Colon (tissue), 2 donors: ENCODE results near the gene CACNA1H.

ENCODE experiments used
- FAIRE-seq: peaks from 2 replicates; lab custom pipeline; 2012; peaks lifted over from hg19 to GRCh38; lab: Jason Lieb, UNC
- donor health status: control.
- donor health status: control.

CACNA1H gene

GRCh38 chr16:1152651-1153259, at the start of gene CACNA1H:
Gene CACNA1H (plus strand): TSS chr16:1153106. CDS start chr16:1153738, 632 bp downstream.
- no peak for FAIRE-seq

DNA sequence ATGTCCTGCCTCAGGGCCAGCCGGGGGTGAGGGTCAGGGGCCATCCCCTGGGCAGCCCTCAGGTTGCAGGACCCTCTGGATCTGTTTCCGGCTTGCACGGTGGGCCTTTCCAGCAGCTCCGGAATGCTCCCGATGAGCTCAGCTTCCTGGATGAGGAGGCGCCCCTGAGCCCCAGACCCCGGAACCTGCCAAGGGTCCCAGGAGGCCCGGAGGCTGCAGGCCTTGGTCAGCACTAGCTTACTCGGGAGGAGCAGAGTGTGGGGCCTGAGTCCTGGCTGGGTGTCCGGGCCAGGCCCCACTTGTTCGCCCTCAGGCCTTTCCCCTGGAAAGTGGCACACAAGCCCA, 49.3 kb upstream of the CACNA1H start:
- no peak for FAIRE-seq

GRCh38 chr16:1105888-1106620, 46.9 kb upstream of the CACNA1H start:
- no peak for FAIRE-seq

DNA sequence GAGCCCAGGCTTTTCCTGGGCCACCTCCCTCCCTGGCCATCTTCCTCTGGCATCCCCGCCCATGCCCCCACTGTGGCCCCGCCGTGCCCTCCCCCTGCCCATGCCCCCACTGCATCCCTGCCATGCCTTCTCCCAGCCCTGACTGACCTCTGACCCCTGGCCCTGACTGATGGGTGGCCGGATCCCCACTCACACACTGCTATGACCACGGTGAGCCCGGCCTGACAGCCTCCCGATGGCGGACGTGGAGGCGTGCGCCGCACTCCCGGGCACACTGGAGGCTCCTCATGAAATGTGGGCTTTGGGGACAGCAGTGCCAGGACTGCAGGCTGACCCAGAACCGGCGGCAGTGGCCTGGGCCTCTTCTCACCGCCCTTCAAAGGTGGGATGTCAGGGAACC, 46.2 kb upstream of the CACNA1H start:
- FAIRE-seq: no peak

- no peak for FAIRE-seq
Measured at GRCh38 chr16:1107141-1107540, 45.8 kb upstream of the CACNA1H start.

DNA sequence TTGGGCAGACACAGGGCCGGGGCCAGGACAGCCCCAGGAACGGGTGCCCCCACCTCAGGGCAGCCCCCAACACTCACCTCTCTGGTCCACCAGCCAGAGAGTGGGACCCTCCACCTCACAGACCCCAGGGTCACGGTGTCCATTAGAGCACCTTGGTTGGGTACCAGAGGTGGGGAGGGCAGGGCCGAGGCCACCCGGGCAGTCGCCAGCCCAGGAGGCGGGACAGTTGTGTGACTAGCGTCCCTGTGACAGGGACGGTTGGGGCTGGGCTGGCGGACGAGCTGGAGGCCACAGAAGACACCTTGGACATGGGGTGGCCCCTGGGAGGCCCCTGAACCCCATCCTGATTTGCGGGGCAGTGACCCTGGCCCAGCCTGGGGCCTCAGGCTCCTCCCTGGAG, 45.2 kb upstream of the CACNA1H start:
- FAIRE-seq: no peak

GRCh38 chr16:1108299-1109252, 44.3 kb upstream of the CACNA1H start:
- no peak for FAIRE-seq

DNA sequence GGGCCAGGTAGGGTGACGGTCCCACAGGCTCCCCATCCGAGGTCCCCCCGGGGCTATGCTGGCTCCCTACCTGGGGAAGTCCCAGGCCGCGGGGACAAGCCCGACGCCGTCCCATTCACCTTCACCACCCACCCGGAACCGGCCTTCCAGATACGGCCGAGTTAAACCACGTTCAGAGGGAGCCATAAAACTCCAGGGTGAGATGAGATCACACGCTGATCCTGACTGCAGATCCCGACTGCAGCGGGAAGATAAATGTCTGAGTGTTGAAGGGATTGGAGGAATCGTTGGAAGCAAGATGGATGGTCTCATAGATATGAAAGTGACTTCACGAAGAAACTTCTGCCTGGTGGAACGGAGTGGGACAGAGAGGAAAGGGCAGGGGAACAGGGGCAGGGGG, 43.3 kb upstream of the CACNA1H start:
- no peak for FAIRE-seq

GRCh38 chr16:1112506-1113184, 40.3 kb upstream of the CACNA1H start:
- no peak for FAIRE-seq

DNA sequence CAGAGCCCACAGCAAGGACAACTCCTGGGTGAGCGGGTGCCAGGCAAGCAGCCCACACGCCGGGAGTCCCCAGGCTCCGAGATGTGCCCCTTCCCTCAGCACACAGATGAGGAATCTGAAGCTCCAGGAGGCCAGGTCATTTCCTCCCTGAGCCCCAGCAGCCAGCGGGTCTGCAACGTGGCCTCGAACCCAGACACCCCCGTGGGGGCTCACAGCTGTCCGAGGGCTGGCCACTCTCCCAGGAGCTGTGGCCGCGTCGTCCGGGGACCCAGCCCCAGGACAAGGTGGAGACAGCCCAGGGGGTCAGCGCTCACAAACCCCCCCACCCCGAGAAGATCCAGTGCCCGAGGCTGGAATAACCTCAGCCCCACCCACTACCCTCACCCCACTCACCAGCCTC, 39.4 kb upstream of the CACNA1H start:
- FAIRE-seq: no peak

DNA sequence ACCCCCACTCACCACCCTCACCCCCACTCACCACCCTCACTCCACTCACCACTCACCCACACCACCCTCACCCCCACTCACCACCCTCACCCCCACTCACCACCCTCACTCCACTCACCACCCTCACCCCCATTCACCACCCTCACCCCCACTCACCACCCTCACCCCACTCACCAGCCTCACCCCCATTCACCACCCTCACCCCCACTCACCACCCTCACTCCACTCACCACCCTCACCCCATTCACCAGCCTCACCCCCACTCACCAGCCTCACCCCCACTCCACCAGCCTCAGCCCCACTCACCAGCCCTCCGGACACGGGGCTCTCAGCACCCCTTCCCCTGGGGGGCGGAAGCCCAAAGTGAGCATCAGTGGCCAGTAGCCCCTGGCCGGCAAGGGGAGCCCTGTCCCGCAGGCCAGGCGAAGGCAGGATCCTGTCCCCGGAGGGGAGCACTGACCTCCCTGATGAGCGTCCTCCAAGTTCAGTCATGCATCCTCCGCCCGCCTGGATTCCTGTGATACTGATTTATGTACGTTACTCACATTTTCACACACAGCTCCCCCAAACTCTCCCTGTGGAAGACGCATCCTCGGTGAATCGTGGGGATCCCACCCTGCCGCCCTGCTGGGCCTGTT, 38.9 kb upstream of the CACNA1H start:
- FAIRE-seq: no peak

GRCh38 chr16:1116693-1117077, 36.2 kb upstream of the CACNA1H start:
- no peak for FAIRE-seq

- no peak for FAIRE-seq
Measured at GRCh38 chr16:1117176-1117900, 35.6 kb upstream of the CACNA1H start.

DNA sequence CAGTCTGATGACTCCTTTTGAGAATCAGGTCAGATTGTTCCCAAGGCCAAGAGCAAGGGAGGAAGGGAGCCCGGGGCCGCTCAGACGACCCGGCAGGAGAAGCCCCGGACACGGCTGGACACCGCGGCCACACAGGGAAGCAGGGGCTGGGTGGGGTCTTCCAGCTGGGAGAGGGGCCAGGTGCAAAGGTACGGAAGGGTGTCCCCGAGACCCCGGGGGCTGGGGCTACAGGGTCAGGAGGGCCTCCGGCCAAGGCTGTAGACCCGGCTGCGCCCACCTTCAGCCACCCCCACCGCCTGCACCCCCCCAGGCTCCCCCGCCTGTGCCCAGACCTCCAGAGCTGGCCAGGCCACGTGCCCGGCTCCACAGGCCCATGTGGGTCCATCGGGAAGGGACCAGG, 35.0 kb upstream of the CACNA1H start:
- no peak for FAIRE-seq

- FAIRE-seq: no peak
Measured at GRCh38 chr16:1119129-1119528, 33.8 kb upstream of the CACNA1H start.

GRCh38 chr16:1119766-1120576, 32.9 kb upstream of the CACNA1H start:
- no peak for FAIRE-seq

- no peak for FAIRE-seq
Measured at GRCh38 chr16:1120577-1120941, 32.3 kb upstream of the CACNA1H start.

DNA sequence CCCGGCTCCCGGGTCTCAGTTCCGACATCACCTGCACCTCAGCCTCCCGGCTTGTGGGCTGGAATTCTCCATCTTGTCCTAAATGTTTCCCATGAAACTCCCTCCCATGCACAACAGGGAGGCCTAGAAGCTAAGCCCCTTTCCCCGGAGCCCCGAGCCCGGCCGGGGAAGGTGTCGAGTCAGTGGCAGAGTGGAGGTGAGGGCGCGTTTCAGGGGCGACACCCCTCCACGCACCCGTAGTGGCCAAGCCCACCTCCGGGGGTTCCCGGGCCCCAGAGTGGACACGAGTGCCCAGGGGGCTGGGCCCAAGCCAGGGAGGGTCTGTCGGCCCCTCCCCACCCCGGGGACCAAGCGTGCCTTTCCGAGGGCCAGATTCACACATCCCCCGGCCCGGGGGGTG, 31.9 kb upstream of the CACNA1H start:
- FAIRE-seq: no peak

GRCh38 chr16:1121601-1122397, 31.1 kb upstream of the CACNA1H start:
- no peak for FAIRE-seq

DNA sequence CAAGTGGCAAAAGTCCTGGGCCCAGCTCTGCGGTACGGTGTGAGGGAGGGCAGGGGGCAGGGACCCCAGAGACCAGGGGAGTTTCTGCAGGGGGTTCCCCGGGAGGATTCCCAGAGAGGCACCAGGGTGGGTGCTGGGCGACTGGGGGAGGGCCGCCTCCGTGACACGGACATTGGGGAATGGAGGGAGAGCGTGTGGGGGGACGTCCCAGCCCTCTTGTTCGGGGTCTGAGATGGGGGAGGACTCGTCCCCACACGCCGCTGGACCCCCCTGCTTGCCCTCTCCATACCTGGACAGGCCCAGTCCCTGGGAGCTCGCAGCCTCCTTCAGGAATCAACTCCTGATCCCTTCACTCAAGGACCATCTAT, 30.5 kb upstream of the CACNA1H start:
- FAIRE-seq: no peak
